Measurements from ENCODE around the gene PRH1.

The PRH1 gene

DNA sequence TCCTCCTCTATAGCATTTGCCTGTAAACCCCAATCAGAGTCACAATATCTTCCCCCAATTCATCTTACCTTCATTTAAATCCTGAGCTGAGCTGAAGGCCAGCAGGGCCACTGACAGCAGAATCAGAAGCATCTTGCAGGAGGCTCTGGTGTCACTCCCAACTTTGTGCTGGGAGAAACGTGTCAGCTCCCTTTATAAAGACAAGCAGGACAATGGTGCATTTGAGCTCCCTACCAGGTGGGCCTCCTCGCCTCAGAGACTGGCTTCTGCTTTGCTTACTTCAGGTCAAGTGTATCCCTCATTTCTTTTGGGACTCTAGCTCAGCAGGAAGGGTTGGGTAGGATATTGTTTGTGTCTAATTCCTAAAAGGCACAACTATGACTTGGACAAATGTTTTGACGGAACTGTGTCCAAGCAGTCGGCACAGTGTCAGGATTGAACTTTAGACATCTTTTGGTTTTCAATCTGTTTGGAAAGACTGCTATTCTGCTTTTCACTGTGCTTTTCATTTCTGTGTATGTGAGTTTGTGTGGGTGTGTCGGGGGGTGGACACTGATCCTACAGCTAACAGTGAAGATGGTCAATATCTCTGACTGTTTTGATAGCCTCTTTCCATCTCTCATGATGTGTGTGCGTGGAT is at the start of gene PRH1:
Gene PRH1 (minus strand): TSS at position 170 of the 640 bp plus-strand sequence. CDS start 38 bp downstream, at position 132.
- no peak for DNase-seq (ENCODE audit: low read depth in 2 of 2)

DNA sequence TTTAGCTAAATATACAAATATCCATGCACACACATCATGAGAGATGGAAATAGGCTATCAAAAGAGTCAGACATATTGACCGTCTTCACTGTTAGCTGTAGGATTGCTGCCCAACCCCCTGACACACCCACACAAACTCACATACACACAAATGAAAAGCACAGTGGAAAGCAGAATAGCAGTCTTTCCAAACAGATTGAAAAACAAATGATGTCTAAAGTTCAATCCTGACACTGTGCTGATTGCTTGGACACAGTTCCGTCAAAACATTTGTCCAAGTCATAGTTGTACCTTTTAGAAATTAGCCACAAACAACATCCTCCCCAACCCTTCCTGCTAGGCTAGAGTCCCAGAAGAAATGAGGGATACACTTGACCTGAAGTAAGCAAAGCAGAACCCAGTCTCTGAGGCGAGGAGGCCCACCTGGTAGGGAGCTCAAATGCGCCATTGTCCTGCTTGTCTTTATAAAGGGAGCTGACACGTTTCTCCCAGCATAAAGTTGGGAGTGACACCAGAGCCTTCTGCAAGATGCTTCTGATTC is 44.8 kb upstream of the PRH1 start, which contains the start of gene PRH2:
Gene PRH2 (plus strand): TSS at position 491 of the 541 bp plus-strand sequence. CDS start 38 bp downstream, at position 529.
- no peak for DNase-seq (ENCODE audit: low read depth in 2 of 2)

DNA sequence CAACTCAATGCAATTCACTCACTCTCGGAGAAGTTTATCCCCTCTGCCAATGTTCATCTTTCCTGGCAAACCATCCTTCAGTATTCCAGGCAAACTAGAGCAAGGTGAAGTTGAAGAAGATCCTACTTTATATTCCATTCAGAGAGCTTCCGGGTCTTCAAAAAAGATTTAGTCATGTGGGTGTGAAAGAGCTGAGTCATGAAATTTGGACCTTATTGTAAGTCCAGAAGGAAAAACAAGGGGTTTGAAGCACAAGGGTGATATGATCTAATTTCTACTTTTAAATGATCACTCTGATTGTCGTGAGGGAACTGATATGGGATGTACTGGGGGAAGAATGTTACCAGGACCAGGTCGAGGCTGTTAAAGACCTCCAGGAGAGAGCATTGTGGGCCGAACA is 42.2 kb upstream of the PRH1 start:
- DNase-seq (ENCODE audit: low read depth in 2 of 2) = no peak

DNA sequence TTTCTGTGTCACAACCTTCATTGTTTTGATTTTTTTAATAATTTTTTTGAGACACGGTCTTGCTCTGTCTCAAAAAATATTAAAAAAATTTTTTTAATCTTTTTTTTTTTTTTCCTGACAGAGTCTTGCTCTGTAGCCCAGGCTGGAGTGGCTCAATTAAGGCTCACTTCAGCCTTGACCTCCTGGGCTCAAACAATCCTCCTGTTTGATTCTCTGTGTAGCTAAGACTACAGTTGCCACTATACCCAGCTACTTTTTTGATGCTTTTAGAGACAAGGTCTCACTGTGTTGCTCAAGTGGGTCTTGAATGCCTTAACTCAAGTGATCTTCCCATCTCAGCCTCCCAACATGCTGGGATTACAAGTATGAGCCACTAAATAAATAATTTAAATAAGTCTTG is 35.8 kb upstream of the PRH1 start:
- DNase-seq (ENCODE audit: low read depth in 2 of 2) = no peak

DNA sequence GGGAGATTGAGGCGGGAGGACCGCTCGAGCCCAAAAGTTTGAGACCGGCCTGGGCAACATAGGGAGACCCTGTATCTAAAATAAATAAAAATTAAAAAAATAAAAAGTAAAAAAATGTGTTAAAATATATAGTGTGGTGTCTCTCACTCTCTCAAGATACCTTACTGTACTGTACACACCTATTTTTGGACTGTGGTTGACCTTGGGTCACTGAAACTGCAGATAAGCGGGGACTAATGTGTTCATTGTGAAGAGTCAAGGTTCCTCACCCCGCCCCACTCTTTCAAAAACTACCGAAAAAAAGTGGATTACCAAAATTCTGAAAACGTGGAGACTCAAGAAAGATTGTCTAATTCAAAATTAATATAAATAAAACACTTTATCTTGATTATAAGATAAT is 26.3 kb upstream of the PRH1 start:
- no peak for DNase-seq (ENCODE audit: low read depth in 2 of 2)

DNA sequence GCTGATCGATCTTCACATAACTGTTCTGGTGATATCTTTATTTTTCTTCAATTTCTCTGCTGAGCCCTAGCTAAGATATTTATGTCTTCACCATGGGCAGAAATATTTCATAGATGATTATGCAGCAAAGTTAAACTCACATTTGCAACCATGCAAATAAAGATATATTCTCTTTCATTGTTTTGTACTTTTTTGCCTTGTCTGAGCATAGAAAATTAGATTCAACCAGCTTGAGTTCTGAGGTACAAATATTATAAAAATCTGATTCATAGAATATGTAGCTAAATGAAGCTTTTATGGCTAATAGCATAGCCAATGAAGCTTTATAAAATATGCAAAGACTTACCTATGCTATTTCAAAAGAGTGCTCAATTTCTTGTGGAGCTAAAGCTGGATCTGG is 25.4 kb upstream of the PRH1 start, which contains the start of gene TAS2R13:
Gene TAS2R13 (minus strand): TSS at position 101 of the 400 bp plus-strand sequence. CDS start 264 bp downstream, outside the sequence.
- no peak for DNase-seq (ENCODE audit: low read depth in 2 of 2)

DNA sequence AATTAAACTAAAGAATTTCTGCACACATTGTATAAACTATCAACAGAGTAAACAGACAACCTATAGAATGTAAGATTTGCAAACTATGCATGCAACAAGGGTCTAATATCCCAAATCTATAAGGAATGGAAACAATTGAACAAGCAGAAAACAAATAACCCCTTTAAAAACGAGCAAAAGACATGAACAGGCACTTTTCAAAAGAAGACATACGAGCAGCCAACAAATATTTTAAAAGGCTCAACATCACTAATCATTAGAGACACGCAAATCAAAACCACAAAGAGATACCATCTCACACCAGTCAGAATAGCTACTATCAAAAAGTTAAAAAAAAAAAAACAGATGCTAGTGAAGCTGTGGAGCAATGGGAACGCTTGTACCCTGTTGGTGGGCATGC is 20.6 kb upstream of the PRH1 start:
- DNase-seq (ENCODE audit: low read depth in 2 of 2) = no peak

DNA sequence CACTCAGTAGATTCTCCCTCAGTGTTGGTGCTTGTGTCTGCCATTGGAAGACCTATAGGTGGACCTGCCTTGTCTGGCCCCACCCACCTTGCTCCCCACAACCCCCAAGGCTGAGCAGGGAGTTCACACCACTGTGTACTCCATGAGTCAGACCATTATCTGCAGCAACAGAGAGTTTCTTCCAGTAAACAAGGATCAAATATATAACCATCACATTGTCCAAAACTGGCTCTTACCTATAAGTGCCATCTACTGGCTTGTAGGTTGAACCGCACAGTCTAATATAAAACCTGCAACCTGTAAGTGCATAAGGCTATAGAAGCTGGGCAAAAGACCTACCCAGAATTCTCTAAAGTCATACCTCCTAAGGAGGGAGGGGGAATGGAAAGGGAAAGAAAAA is 17.4 kb upstream of the PRH1 start:
- DNase-seq (ENCODE audit: low read depth in 2 of 2) = no peak

DNA sequence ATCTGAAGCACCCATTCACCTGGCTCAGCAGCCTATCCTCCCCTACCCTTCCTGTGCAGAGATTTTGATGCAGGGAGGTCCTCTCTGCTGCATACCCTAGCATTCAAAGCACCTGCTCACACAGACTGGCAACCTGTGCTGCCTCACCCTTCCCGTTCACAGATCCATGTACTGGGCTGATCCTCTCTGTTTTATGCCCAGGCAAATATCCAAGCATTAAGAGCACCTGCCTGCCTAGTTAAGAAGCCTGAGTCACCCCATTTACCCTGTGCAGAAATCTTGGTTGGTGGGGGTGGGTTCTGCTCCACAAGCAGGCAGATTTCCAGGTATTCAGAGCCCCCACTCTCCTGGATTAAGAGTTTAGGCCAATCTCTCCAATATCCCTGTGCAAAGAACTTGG is 16.9 kb upstream of the PRH1 start:
- no peak for DNase-seq (ENCODE audit: low read depth in 2 of 2)

DNA sequence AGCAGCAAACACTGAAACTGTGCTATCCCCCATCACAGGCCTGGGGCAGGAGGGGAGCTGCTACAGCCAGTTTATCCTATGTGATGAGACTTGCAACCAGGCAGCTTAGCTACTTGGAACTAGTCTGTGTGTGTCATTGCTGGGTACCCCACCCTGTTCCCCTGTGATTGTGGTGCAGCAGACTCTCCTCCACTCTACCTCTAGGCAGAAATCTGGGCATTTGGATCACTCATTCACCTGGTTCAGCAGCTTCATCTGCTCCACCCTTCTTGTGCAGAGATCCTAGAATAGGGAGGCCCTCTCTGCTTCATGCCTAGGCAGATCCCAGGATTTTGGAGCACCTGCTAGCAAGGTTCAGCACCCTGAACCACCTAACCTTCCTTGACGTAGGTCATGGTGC is 16.5 kb upstream of the PRH1 start:
- no peak for DNase-seq (ENCODE audit: low read depth in 2 of 2)

DNA sequence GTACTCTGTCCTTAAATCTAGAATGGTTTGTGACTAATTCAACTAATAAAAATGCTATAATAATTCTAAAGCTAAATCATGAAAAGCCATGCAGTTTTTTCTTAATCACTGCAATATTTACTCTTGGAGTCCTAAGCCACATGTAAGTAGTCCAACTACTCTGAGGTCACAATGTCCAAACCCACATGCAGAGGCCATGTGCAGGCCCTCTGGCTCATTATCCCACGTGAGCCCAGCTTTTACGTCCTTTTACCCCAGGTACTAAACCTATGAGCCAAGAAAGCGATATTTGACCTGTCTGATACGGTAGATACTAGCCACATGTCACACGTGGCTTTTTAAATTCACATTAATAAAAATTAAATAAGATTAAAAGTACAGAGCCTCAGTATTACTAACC is 12.8 kb upstream of the PRH1 start:
- DNase-seq (ENCODE audit: low read depth in 2 of 2) = no peak

DNA sequence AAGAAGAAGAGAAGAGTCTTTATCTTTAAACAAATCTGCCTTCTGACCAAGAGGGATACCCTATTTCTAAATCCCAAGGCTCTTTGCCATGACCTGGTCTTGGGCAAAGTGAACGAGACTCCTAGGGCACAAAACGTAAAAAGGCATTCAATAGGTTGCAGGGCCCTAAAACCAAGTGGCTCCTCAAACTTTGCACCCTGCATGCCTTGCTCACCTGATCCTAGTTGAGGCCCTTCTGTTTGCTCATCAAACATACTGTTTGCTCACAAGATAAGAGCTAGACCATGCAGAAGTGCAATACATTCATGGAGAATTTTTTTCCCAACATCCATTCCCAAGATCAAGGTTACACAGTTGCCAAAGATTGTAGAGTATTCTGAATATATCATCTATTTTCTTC is 7.9 kb upstream of the PRH1 start:
- DNase-seq (ENCODE audit: low read depth in 2 of 2) = no peak

DNA sequence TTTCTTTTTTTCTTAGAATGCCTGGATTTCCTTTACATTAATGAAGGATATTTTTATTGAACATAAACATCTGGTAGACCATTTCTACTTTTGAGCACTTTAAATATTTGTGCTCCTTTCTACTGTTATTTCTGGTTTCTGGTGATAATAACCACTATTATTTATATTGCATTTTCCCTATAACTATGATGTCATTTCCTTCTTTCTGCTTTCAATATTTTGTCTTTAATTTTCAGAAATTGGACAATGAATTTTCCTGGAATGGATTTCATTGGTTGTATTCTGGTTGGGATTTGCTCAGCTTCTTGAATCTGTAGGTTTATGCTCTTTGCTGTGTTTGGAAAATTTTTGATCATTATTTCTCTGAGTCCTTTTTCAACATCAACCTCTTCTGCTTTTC is 5.2 kb upstream of the PRH1 start:
- no peak for DNase-seq (ENCODE audit: low read depth in 2 of 2)

DNA sequence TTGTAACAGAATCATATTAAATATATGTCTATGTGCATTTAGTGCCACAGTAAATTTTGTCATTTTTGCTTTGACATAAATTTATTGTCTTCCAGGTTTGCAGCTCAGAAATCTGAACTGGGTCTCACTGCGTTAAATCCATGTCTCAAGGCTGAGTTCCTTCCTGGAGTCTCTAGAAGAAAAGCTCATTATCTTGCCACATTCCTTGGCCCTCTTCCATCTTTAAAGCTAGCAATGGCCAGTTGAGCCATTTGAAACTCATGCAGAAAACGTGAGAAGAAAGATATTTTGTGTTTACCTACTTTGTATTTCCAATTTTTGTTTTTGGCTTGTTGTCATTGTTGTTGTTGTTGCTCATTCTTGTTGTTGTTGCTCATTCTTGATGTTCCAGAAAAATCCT is 10.7 kb downstream of the PRH1 start:
- no peak for DNase-seq (ENCODE audit: low read depth in 2 of 2)

DNA sequence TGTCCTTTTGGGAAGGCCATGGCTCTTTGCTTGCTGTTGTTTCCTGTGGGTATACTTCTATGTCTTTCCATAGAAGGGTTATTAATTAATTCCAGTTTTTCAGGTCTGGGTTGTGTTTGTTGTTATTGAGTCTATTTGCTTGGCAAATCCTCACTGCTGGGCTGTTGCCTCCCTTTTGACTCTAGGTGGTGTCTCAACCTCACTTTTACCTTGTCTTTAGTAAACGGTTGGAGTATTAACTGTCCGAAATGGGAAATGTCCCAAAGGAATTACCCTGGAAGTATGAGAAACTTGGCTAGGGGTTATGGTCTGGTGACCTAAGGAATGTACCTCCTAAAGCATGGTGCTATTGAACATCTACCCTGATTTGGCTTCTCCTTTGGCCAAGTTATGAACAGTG is 16.7 kb downstream of the PRH1 start:
- no peak for DNase-seq (ENCODE audit: low read depth in 2 of 2)

DNA sequence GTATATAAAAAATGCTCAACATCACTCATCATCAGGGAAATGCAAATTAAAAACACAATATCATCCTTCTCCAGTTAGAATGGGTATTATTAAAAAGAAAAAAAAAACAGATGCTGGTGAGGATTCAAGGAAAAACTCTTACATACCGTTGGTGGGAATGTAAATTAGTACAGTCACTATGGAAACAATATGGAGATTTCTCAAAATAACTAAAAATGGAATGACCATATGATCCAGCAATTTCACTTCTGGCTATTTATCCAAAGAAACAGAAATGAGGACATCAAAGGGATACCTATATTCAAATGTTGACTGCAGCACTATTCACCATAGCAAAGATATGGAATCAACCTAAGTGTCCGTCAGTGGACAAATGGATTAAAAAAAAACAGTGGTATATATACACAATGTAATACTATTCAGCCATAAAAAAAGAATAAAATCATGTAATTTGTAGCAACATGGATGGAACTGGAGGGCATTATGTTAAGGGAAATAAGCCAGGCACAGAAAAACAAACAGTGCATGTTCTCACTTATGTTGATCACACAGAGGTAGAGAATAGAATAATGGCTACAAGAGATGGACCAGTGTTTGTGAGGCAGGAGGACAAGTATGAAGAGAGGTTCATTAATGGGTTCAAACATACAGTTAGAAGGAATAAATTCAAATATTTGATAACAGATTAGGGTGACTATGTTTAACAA is 20.4 kb downstream of the PRH1 start:
- DNase-seq (ENCODE audit: low read depth in 2 of 2) = no peak

DNA sequence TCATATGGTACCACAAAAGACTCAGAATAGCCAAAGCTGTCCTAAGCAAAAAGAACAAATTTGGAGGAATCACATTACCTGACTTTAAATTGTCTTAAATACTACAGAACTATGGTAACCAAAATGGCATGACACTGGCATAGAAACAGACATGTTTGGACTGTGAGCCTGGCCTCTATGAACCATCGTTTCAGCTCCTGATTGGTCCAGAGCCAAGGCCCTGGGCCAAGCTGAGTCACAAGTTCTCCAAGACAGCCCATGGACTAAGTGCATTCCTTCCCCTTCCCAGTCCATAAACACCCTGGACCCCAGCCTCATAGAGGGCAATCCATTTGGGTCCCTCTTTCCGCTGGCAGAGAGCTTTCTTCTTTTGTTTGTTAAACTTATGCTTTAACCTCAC is 22.7 kb downstream of the PRH1 start:
- DNase-seq (ENCODE audit: low read depth in 2 of 2) = no peak

DNA sequence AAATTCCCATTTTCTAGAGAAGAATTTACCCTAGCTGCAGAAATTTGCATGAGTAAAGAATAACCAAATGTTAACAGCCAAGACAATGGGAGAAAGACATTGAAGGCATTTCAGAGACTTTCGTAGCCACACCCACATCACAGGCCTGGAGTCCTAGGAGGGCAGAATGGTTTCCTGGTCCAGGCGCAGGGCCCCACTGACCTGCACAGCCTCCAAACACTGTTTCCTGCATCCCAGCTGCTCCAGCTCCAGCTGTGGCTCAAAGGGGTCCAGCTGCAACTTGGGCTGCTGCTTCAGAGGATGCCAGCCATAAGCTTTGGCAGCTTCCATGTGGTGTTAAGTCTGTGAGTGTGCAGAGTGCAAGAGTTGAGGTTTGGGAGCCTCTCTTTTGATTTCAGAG is 28.2 kb downstream of the PRH1 start:
- DNase-seq (ENCODE audit: low read depth in 2 of 2) = no peak

DNA sequence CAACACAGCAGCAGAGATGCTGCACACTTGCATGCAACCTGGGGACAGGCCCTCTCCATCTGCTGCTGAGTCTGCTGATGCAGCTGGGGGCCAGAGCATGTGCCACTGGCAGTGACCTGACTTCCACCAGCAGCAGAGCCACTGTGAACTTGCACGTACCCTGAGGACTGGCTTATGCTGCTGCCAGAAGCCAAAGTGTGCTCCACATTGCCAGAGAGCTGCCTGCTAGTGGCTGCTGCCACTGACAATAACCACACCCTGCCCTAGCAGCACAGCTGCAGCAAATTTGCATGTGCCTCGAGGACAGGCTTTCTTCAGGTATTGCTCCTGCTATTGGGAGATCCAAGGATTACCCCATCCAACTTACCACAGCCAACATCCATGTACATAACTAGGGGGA is 30.3 kb downstream of the PRH1 start:
- no peak for DNase-seq (ENCODE audit: low read depth in 2 of 2)

DNA sequence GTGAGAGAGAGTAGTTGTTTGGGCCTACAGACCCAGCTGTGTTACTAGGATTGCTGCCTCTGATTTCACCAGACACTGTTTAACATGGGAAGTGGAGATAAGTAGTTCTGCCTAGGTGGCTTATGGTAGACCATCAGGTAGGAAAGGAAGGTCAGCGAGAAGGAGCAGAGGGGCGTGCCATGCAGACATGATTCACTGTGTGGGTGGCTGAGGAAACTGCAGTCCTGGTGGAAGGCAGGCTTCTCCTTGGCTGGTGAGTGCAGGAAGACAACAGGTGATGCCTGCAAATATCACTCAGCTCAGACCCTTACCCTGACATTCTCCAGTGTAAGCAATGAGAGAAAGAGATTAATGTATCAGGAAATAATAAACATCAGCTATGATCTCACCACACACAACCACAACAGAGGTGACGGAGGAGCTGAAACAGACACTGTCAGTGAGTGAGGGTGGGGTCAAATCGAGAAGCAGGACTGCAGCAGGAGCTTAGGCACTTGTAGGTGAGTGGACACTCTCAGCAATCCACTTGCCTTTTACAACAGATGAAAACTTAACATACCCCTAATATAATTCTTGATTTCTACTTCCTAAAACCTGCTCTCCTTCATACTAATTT is 32.7 kb downstream of the PRH1 start:
- no peak for DNase-seq (ENCODE audit: low read depth in 2 of 2)

DNA sequence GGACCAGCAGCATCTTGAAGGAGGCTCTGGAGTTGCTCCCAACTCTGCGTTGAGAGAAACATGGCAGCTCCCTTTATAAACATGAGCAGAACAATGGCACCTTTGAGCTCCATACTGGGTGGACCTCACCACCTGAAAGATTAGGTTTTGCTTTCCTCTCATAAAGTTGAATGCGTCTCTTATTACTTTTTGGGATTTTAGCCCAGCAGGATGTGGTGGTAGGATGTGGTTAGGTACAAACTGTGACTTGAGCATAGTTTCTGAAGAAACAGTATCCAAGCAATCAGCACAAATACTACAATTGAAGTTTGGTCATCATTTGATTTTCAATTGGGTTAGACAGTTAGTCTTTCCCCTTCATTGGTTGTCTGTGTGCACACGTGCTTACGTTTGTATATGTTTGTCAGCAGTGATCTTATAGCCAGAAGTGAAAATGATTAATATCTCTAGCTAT is 34.6 kb downstream of the PRH1 start, which contains the start of gene PRR4:
Gene PRR4 (minus strand): TSS at position 51 of the 454 bp plus-strand sequence. CDS start 38 bp downstream, at position 13.
- no peak for DNase-seq (ENCODE audit: low read depth in 2 of 2)

DNA sequence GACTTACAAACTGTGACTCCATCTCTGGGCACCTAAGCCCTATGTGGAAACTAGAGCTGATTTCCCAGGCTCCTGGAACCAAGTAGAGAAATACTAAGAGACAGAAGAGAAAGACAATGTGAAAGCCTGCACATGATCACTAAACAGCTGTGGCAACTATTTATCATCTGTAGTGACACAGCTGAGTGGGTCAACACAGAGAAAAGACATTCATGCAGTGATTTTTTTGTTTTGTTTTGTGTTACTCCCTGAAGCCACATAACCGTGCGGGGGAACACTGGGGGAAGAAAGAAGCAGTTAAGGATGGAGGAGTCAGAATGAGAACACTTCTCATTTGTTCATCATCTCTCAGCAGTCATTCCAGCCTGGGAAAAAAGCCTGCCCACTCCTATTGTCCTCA is 36.3 kb downstream of the PRH1 start:
- no peak for DNase-seq (ENCODE audit: low read depth in 2 of 2)

DNA sequence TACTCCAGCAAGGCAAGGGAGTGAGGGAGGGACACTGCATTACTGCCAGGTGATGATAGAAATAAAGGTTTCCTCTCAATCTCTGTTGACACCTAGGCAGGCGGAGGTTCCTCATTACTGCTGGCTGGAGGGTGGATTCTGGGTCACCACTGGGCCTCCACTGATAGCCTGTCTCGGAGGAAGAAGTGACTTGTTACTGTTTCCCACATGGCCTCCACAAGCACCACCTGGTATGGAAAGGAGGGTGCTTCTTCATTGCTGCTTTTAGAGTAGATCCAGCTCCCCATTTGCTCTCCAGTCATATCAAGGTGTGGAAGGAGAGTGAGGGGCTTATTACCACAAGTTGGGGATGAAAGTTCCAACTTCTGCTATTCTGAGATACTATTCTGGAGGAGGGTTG is 41.2 kb downstream of the PRH1 start:
- DNase-seq (ENCODE audit: low read depth in 2 of 2) = no peak

All from stimulated activated CD4-positive, alpha-beta T cell treated with anti-CD3 and anti-CD28 coated beads, Interleukin-15, amount 100 ng/mL, for 48 hours (primary cell).